ENCODE results near the gene BZW1. TPM values are rescaled to one million over a fixed set of nuclear protein-coding genes. Genes with fewer than 3 reads are reported as not detected.

The BZW1 gene
- polyA plus RNA-seq, 1 of the 3 experiments (the other 2 are of a cell fraction): 131 TPM

DNA sequence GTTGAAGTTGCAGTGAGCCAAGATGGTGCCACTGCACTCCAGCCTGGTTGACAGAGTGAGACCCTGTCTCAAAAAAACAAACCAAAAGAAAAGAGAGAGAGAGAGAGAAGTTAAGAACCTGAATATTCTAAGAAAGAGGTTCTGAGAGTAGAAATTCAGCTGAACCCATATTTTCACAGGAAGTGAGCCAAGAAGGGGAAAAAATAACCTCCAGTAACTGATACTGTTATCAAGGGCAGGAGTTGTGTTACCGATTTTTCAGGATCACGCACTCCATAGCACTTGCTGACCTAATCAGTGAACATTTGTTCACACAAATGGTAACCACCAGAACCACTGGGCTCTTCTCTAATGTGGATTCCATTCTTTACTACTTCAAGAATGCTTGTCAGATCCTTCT is 39.1 kb upstream of the BZW1 start:
- Histone ChIP-seq H2AFZ (ENCODE audit: low read depth) (no peak overlapping the region), H3K27ac (ENCODE audit: low read depth in 2 of 2, low read length in 1 of 2) (no peak overlapping the region)
- CTCF ChIA-PET: no interaction called here

More for the DNA sequence above, 39.1 kb upstream of the BZW1 start:
- Histone ChIP-seq H3K27me3 (ENCODE audit: insufficient read depth) (no peaks in the 10 kb centered on the region), H4K20me1 (ENCODE audit: insufficient read depth) (no peaks in the 10 kb centered on the region), H3F3A (replicated peaks; ENCODE audit: insufficient read depth) (no peaks in the 10 kb centered on the region), H3K4me2 (no peak overlapping the region), H3K36me3 (replicated peaks in 1 of 2; ENCODE audit: control insufficient read depth in 1 of 2, insufficient read depth in 2 of 2, low read length in 1 of 2) (no peaks in the 10 kb centered on the region), H3K9me2 (no peaks in the 10 kb centered on the region), H3K9me3 (no peaks in the 10 kb centered on the region), H3K4me3 (ENCODE audit: low read depth in 2 of 2, low read length in 1 of 2) (no peak overlapping the region), H3K9ac (no peak overlapping the region), H3K4me1 (ENCODE audit: control insufficient read depth in 1 of 2, insufficient read depth in 2 of 2, low read depth in 1 of 2, low read length in 1 of 2) (peaks cover 0 to 3% of the 10 kb centered on the region in 2 experiments; a peak in 2 of 4 replicates), H3K79me2 (ENCODE audit: insufficient read depth) (no peaks in the 10 kb centered on the region)
- TF ChIP-seq, protein P1, sequence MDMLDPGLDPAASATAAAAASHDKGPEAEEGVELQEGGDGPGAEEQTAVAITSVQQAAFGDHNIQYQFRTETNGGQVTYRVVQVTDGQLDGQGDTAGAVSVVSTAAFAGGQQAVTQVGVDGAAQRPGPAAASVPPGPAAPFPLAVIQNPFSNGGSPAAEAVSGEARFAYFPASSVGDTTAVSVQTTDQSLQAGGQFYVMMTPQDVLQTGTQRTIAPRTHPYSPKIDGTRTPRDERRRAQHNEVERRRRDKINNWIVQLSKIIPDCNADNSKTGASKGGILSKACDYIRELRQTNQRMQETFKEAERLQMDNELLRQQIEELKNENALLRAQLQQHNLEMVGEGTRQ (IDR thresholded peaks at IDR 0.05; ENCODE audit: borderline replicate concordance, low read depth, low read length): no peak
- TF ChIP-seq TCF12 (IDR thresholded peaks at IDR 0.05): no peak
- TF ChIP-seq RAD21 (IDR thresholded peaks at IDR 0.05; ENCODE audit: low read length): no peak
- no peak for TF ChIP-seq NFIC (IDR thresholded peaks at IDR 0.05; ENCODE audit: borderline replicate concordance)
- TF ChIP-seq, protein P2, sequence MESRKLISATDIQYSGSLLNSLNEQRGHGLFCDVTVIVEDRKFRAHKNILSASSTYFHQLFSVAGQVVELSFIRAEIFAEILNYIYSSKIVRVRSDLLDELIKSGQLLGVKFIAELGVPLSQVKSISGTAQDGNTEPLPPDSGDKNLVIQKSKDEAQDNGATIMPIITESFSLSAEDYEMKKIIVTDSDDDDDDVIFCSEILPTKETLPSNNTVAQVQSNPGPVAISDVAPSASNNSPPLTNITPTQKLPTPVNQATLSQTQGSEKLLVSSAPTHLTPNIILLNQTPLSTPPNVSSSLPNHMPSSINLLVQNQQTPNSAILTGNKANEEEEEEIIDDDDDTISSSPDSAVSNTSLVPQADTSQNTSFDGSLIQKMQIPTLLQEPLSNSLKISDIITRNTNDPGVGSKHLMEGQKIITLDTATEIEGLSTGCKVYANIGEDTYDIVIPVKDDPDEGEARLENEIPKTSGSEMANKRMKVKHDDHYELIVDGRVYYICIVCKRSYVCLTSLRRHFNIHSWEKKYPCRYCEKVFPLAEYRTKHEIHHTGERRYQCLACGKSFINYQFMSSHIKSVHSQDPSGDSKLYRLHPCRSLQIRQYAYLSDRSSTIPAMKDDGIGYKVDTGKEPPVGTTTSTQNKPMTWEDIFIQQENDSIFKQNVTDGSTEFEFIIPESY (IDR thresholded peaks at IDR 0.05; ENCODE audit: borderline replicate concordance, low read depth): no peak
- TF ChIP-seq SIN3A (IDR thresholded peaks at IDR 0.05; ENCODE audit: borderline replicate concordance, low read depth, low read length): no peak
- no peak for TF ChIP-seq POLR2AphosphoS5 (IDR thresholded peaks at IDR 0.05; ENCODE audit: low read depth, low read length)
- TF ChIP-seq, protein P3, sequence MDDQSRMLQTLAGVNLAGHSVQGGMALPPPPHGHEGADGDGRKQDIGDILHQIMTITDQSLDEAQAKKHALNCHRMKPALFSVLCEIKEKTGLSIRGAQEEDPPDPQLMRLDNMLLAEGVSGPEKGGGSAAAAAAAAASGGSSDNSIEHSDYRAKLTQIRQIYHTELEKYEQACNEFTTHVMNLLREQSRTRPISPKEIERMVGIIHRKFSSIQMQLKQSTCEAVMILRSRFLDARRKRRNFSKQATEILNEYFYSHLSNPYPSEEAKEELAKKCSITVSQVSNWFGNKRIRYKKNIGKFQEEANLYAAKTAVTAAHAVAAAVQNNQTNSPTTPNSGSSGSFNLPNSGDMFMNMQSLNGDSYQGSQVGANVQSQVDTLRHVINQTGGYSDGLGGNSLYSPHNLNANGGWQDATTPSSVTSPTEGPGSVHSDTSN (IDR thresholded peaks at IDR 0.05): no peak
- TF ChIP-seq EP300 (IDR thresholded peaks at IDR 0.05; ENCODE audit: borderline replicate concordance in 1 of 2, low read depth in 1 of 2, low read length in 1 of 2): no peak
- TF ChIP-seq RFX5 (IDR thresholded peaks at IDR 0.05; ENCODE audit: low read length): no peak
- TF ChIP-seq JUND (IDR thresholded peaks at IDR 0.05): no peak
- TF ChIP-seq TEAD4 (IDR thresholded peaks at IDR 0.05; ENCODE audit: borderline replicate concordance, insufficient read depth): no peak
- TF ChIP-seq, protein P4, sequence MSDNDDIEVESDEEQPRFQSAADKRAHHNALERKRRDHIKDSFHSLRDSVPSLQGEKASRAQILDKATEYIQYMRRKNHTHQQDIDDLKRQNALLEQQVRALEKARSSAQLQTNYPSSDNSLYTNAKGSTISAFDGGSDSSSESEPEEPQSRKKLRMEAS (IDR thresholded peaks at IDR 0.05; ENCODE audit: low read depth): no peak
- TF ChIP-seq, protein P5, sequence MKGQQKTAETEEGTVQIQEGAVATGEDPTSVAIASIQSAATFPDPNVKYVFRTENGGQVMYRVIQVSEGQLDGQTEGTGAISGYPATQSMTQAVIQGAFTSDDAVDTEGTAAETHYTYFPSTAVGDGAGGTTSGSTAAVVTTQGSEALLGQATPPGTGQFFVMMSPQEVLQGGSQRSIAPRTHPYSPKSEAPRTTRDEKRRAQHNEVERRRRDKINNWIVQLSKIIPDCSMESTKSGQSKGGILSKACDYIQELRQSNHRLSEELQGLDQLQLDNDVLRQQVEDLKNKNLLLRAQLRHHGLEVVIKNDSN (IDR thresholded peaks at IDR 0.05; ENCODE audit: borderline replicate concordance, low read depth): no peak
- no peak for TF ChIP-seq FOXJ3 (CRISPR knock-in tag; IDR thresholded peaks at IDR 0.05)
- TF ChIP-seq MEF2A (IDR thresholded peaks at IDR 0.05; ENCODE audit: borderline replicate concordance, low read depth): no peak
- TF ChIP-seq YY1 (IDR thresholded peaks at IDR 0.05; ENCODE audit: low read depth): no peak
- TF ChIP-seq GATA2 (CRISPR knock-in tag; IDR thresholded peaks at IDR 0.05): no peak
- TF ChIP-seq FOSL2 (IDR thresholded peaks at IDR 0.05; ENCODE audit: borderline replicate concordance, low read depth): no peak
- 100% methylated on average over 2 of the region's 2 CpGs for whole genome bisulfite sequencing (ENCODE audit: low lambda C conversion rate)
- POLR2A ChIA-PET: no interaction called here
- no peak for DNase-seq
